ENCODE data around the gene PLXDC2.

DNA sequence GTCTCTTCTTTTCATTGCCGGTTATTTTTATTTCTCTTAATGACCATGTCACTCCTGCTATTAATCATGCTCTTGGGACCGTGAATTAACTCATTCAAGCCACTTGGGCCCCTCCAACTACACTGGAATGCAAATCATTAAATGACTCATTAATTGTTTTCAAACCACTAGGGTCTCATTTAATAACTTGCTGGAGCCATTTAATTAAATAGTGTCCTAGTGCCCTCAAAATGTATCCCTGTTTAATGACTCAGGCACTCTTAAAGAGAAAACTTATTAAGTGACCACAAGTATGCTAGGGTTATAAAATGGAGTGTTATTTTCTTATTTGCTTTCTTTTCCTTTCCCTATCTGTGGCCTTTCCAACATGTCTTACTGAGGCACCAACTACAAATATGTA, 73.0 kb downstream of the PLXDC2 start:
- TF ChIP-seq, protein P1, sequence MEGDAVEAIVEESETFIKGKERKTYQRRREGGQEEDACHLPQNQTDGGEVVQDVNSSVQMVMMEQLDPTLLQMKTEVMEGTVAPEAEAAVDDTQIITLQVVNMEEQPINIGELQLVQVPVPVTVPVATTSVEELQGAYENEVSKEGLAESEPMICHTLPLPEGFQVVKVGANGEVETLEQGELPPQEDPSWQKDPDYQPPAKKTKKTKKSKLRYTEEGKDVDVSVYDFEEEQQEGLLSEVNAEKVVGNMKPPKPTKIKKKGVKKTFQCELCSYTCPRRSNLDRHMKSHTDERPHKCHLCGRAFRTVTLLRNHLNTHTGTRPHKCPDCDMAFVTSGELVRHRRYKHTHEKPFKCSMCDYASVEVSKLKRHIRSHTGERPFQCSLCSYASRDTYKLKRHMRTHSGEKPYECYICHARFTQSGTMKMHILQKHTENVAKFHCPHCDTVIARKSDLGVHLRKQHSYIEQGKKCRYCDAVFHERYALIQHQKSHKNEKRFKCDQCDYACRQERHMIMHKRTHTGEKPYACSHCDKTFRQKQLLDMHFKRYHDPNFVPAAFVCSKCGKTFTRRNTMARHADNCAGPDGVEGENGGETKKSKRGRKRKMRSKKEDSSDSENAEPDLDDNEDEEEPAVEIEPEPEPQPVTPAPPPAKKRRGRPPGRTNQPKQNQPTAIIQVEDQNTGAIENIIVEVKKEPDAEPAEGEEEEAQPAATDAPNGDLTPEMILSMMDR (conservative IDR thresholded peaks at IDR 0.05 in 1 of 2, IDR thresholded peaks at IDR 0.05 in 1 of 2; ENCODE audit: extremely low read depth in 1 of 2, insufficient read depth in 1 of 2, low read depth in 1 of 2, low read length in 2 of 2), result no peak
- no peak for TF ChIP-seq EZH2 (IDR thresholded peaks at IDR 0.05; ENCODE audit: borderline replicate concordance, low read length)

Data from mammary epithelial cell (primary cell).